PC-9 (cell line): ENCODE measurements around the gene LMOD3. TPM values are rescaled to one million over a fixed set of nuclear protein-coding genes. Genes with fewer than 3 reads are reported as not detected.

Source experiments
- BruUV-seq: library from RNA; stranded (reverse); fragments of 400-500 nt; replicated peaks from 2 replicates; lab custom pipeline; 2021; lab: Mats Ljungman, UMichigan
- CTCF ChIA-PET: fragments of 300-600 bp; sonication (Branson Sonifier 250); formaldehyde crosslinking; loops from one replicate; lab custom pipeline; 2022; ENCODE audit warnings: antibody characterized with exemption; lab: Charles Lee
- POLR2A ChIA-PET: fragments of 300-600 bp; sonication (Branson Sonifier 250); formaldehyde crosslinking; loops from one replicate; lab custom pipeline; 2022; ENCODE audit warnings: antibody characterized with exemption; ENCODE audit not compliant: unreplicated experiment; lab: Charles Lee
- DNase-seq, 2 experiments: peaks; one replicate each; pipeline versions ENCODE4 v3.0.0 to v3.0.0-alpha.2; 2015 to 2022; ENCODE audit warnings: mixed read lengths in 1 of 2
- H2AFZ ChIP-seq: fragments of 200-600 bp; sonication (generic); 2 replicates; pipeline ENCODE4 v1.8.1; 2017; ENCODE audit warnings: antibody characterized with exemption
- H3F3A ChIP-seq: fragments of 200-600 bp; sonication (generic); 2 replicates; pipeline ENCODE4 v1.8.1; 2017; ENCODE audit warnings: antibody characterized with exemption, mild to moderate bottlenecking, low read depth; ENCODE audit not compliant: insufficient read depth
- H3K27ac ChIP-seq: fragments of 200-600 bp; sonication (generic); 2 replicates; pipeline ENCODE4 v1.6.1; 2016; ENCODE audit warnings: mixed run types
- H3K27me3 ChIP-seq: fragments of 200-600 bp; sonication (generic); 2 replicates; pipeline ENCODE4 v1.6.1; 2016; ENCODE audit warnings: low read depth, mixed run types; ENCODE audit not compliant: insufficient read depth
- H3K36me3 ChIP-seq: fragments of 200-600 bp; sonication (generic); 2 replicates; pipeline ENCODE4 v1.6.1; 2016; ENCODE audit warnings: low read depth, mixed run types
- H3K4me1 ChIP-seq: fragments of 200-600 bp; sonication (generic); replicated peaks from 2 replicates; pipeline ENCODE4 v1.6.1; 2016; ENCODE audit warnings: mixed run types; ENCODE audit not compliant: insufficient read depth
- H3K4me2 ChIP-seq: fragments of 200-600 bp; sonication (generic); 2 replicates; pipeline ENCODE4 v1.6.1; 2017; ENCODE audit warnings: mixed run types
- H3K4me3 ChIP-seq: fragments of 200-600 bp; sonication (generic); 2 replicates; pipeline ENCODE4 v1.6.1; 2016; ENCODE audit warnings: mixed run types
- H3K79me2 ChIP-seq: fragments of 200-600 bp; sonication (generic); 2 replicates; pipeline ENCODE4 v1.6.1; 2017; ENCODE audit warnings: low read depth, mixed run types
- H3K9me2 ChIP-seq: fragments of 200-600 bp; sonication (generic); 2 replicates; pipeline ENCODE4 v1.8.1; 2017; ENCODE audit warnings: mild to moderate bottlenecking; ENCODE audit not compliant: insufficient read depth
- H3K9me3 ChIP-seq: fragments of 200-600 bp; sonication (generic); 2 replicates; pipeline ENCODE4 v1.8.1; 2016; ENCODE audit warnings: low read depth; ENCODE audit not compliant: insufficient read depth
- H4K20me1 ChIP-seq: fragments of 200-600 bp; sonication (generic); 2 replicates; pipeline ENCODE4 v1.8.1; 2017; ENCODE audit not compliant: insufficient read depth
- EZH2 ChIP-seq: fragments of 200-600 bp; sonication (generic); IDR thresholded peaks from 2 replicates; pipeline ENCODE4 v1.8.0; 2017; ENCODE audit warnings: antibody characterized with exemption, low read depth
- intact Hi-C: fragments of 100-400 bp; cut with micrococcal nuclease; formaldehyde crosslinking; loops from one replicate; pipeline ENCODE4 v1.10.0; 2022; ENCODE audit not compliant: unreplicated experiment
- total RNA-seq: library from RNA; stranded (reverse); gene quantifications from 2 replicates; pipeline ENCODE4 v1.2.3, GENCODE V29; 2021
- TF ChIP-seq, protein P1 (sequence below): fragments of 200-600 bp; sonication (generic); conservative IDR thresholded peaks from 2 replicates; pipeline ENCODE4 v1.6.1; 2017; ENCODE audit warnings: mixed run types, antibody characterized with exemption, mild to moderate bottlenecking, moderate library complexity

LMOD3 gene
- total RNA-seq, 1 experiment from 2014 or later = not detected

- Histone ChIP-seq H4K20me1 (no peaks in the 10 kb centered on the region), H3K4me2 (no peak overlapping the region), H3K9me2 (no peaks in the 10 kb centered on the region), H2AFZ (no peak overlapping the region), H3K9me3 (no peaks in the 10 kb centered on the region), H3K27me3 (no peaks in the 10 kb centered on the region), H3K36me3 (no peaks in the 10 kb centered on the region), H3K4me1 (peaks cover 13% of the 10 kb centered on the region), H3K79me2 (no peaks in the 10 kb centered on the region), H3K4me3 (no peak overlapping the region), H3F3A (peaks cover 12% of the 10 kb centered on the region), H3K27ac (no peak overlapping the region)
- no peak for DNase-seq
- intact Hi-C loops = no loop called here
- TF ChIP-seq EZH2 = no peak
- TF ChIP-seq, protein P1, sequence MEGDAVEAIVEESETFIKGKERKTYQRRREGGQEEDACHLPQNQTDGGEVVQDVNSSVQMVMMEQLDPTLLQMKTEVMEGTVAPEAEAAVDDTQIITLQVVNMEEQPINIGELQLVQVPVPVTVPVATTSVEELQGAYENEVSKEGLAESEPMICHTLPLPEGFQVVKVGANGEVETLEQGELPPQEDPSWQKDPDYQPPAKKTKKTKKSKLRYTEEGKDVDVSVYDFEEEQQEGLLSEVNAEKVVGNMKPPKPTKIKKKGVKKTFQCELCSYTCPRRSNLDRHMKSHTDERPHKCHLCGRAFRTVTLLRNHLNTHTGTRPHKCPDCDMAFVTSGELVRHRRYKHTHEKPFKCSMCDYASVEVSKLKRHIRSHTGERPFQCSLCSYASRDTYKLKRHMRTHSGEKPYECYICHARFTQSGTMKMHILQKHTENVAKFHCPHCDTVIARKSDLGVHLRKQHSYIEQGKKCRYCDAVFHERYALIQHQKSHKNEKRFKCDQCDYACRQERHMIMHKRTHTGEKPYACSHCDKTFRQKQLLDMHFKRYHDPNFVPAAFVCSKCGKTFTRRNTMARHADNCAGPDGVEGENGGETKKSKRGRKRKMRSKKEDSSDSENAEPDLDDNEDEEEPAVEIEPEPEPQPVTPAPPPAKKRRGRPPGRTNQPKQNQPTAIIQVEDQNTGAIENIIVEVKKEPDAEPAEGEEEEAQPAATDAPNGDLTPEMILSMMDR = no peak
- BruUV-seq = no TSS peak
- ChIA-PET CTCF (no interaction called here), POLR2A (no interaction called here)
These were observed 11.4 kb downstream of the LMOD3 start for GRCh38 chr3:69110941-69111546.

- no peak overlapping the region for H3K4me2 ChIP-seq
- no peak overlapping the region for H3K4me3 ChIP-seq
- peaks cover 3% of the 10 kb centered on the region; the same call in 1 of the 2 replicates for H3K36me3 ChIP-seq
- no peak for DNase-seq
- no peaks in the 10 kb centered on the region for H3K9me3 ChIP-seq
- no peak overlapping the region for H3K27ac ChIP-seq
- H3K9me2 ChIP-seq = no peaks in the 10 kb centered on the region
- TF ChIP-seq EZH2 = no peak
- TF ChIP-seq, protein P1 = no peak
- POLR2A ChIA-PET = interaction anchor here (0.6 to 0.7 kb wide), 2 partner anchors 16 to 23 kb away, joined by 3 to 8 read pairs; no protein-coding TSS in a partner anchor
- no peak overlapping the region for H2AFZ ChIP-seq
- BruUV-seq = no TSS peak
- no peaks in the 10 kb centered on the region for H3K27me3 ChIP-seq
- CTCF ChIA-PET = no interaction called here
- H3K79me2 ChIP-seq = no peaks in the 10 kb centered on the region
- H4K20me1 ChIP-seq = no peaks in the 10 kb centered on the region
- intact Hi-C loops = no loop called here
- no peaks in the 10 kb centered on the region for H3K4me1 ChIP-seq
- no peaks in the 10 kb centered on the region; the same call in 1 of the 2 replicates for H3F3A ChIP-seq
These were observed 13.6 kb downstream of the LMOD3 start for GRCh38 chr3:69108811-69109210.

- H3K36me3 ChIP-seq = peaks cover 3% of the 10 kb centered on the region; the same call in 1 of the 2 replicates
- DNase-seq = no peak
- BruUV-seq = no TSS peak
- no peak overlapping the region for H3K4me2 ChIP-seq
- ChIA-PET POLR2A (interaction anchor here (0.5 kb wide), 1 partner anchor 18 kb away, joined by 22 read pairs; no protein-coding TSS in a partner anchor), CTCF (no interaction called here)
- H3F3A ChIP-seq = no peaks in the 10 kb centered on the region; the same call in 1 of the 2 replicates
- intact Hi-C loops = no loop called here
- H3K9me3 ChIP-seq = no peaks in the 10 kb centered on the region
- H3K4me3 ChIP-seq = no peak overlapping the region
- no peaks in the 10 kb centered on the region for H4K20me1 ChIP-seq
- H3K9me2 ChIP-seq = no peaks in the 10 kb centered on the region
- TF ChIP-seq, protein P1 = no peak
- TF ChIP-seq EZH2 = no peak
- H2AFZ ChIP-seq = no peak overlapping the region
- no peaks in the 10 kb centered on the region for H3K79me2 ChIP-seq
- no peak overlapping the region for H3K27ac ChIP-seq
- no peaks in the 10 kb centered on the region for H3K27me3 ChIP-seq
- H3K4me1 ChIP-seq = no peaks in the 10 kb centered on the region
These were observed 14.6 kb downstream of the LMOD3 start for GRCh38 chr3:69107841-69108240.
